Testis (tissue), 5 donors: ENCODE results near the gene SPDYE4. TPM values are rescaled to one million over a fixed set of nuclear protein-coding genes. Genes with fewer than 3 reads are reported as not detected.
"Not testable (repeated sequence)": the region's sequence is repeated elsewhere in the genome, so short reads cannot be mapped to it uniquely, and the experiment has no call there.

Experiments
- DNase-seq: peaks from one replicate; pipeline ENCODE4 v3.0.0-alpha.2; 2019
- H3K27ac ChIP-seq, 2 donors: fragments of 200-600 bp; sonication (generic); one replicate each; pipeline ENCODE4 v1.5.1; 2019
- H3K27me3 ChIP-seq: fragments of 200-600 bp; sonication (generic); one replicate; pipeline ENCODE4 v1.5.1; 2019
- H3K36me3 ChIP-seq: fragments of 200-600 bp; sonication (generic); one replicate; pipeline ENCODE4 v1.5.1; 2017; ENCODE audit warnings: low read depth; ENCODE audit errors: missing control alignments
- H3K4me1 ChIP-seq: fragments of 200-600 bp; sonication (generic); one replicate; pipeline ENCODE4 v1.5.1; 2019
- H3K4me3 ChIP-seq, 2 donors: fragments of 200-600 bp; sonication (generic); one replicate each; pipeline ENCODE4 v1.5.1; 2017 to 2019
- H3K9me3 ChIP-seq: fragments of 200-600 bp; sonication (generic); one replicate; pipeline ENCODE4 v1.5.1; 2017
- POLR2A ChIP-seq: fragments of 450-650 bp; IDR thresholded peaks from one replicate; pipeline ENCODE4 v1.6.1; 2017; ENCODE audit warnings: antibody characterized with exemption, mild to moderate bottlenecking, moderate library complexity
- WGBS, 2 donors: methylation state at CpG; one replicate each; pipeline ENCODE4 v1.1.5; 2018; 5-methylcytosine and 5-hydroxymethylcytosine counted together
- intact Hi-C: fragments of 100-400 bp; cut with DNase I; formaldehyde crosslinking; loops from one replicate; pipeline ENCODE4 v1.15.1; 2023; ENCODE audit warnings: low total_unique reads
- long read RNA-seq, 2 donors: transcript quantifications; one replicate each; lab custom pipeline, GENCODE V29; 2026
- polyA plus RNA-seq: library from polyadenylated mRNA; stranded (reverse); fragments of 350-450 nt; fragmentation: Illumina TruSeq; extraction: RNeasy Lipid Tissue Mini Kit (QIAGEN cat#74804); gene quantifications from one replicate; pipeline ENCODE4 v1.2.3, GENCODE V29; 2014; ENCODE audit warnings: low read depth, low replicate concordance; ENCODE audit not compliant: insufficient read depth
- total RNA-seq, 2 donors: library from RNA; depleted of rRNA; stranded (reverse); fragments of >200 nt; gene quantifications; one replicate each; pipeline ENCODE4 v1.2.3, GENCODE V29; 2016
- TF ChIP-seq, protein P1 (sequence below), 3 experiments: fragments of 450-650 bp in 2 of 3; fragments of 200-600 bp in 1 of 3; sonication (generic) in 1 of 3; IDR thresholded peaks; one replicate each; pipeline ENCODE4 v1.5.1; 2016 to 2019; ENCODE audit warnings: antibody characterized with exemption in 3 of 3, mild to moderate bottlenecking in 2 of 3, moderate library complexity in 1 of 3

SPDYE4 gene, protein sequence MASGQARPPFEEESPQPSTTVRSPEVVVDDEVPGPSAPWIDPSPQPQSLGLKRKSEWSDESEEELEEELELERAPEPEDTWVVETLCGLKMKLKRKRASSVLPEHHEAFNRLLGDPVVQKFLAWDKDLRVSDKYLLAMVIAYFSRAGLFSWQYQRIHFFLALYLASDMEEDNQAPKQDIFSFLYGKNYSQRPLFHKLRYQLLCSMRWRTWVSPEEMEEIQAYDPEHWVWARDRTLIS
- total RNA-seq: 10 to 100 TPM in 1 of 2 donors, 1 to 10 TPM in 1; 3.3 to 19.6 TPM
- 17.6 TPM for polyA plus RNA-seq
- long read RNA-seq, donor 1: 0 reads
- long read RNA-seq, donor 2: 0 reads

DNA sequence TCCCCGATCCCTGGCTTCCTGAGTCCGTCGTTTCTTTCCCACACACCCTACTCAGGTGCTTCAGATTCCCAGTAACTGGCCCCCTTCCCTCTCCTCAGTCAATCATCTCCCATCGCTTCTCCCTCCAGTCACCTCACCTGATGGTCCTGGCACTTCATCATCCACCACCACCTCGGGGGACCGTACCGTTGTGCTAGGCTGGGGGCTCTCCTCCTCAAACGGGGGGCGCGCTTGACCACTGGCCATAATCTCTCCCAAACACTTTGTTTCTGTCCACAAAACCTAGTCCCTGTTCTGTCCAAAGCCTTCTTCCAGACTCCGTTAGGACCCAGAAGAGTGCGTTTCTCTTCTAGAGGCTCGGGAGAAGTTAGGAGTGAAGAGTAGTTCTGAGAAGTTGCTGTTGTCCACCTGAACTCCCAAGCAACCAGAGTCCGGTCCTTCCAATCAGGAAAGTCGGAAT lies at the start of gene SPDYE4:
SPDYE4 (minus strand) TSS at position 410 of the 460 bp plus-strand sequence; CDS start at position 246, 164 bp downstream.
- Histone ChIP-seq H3K36me3 (no peaks in the 10 kb centered on the region), H3K4me1 (no peaks in the 10 kb centered on the region), H3K27me3 (no peaks in the 10 kb centered on the region), H3K4me3 (no peak within 1 kb of the TSS), H3K9me3 (no peaks in the 10 kb centered on the region), H3K27ac (no peak within 1 kb of the TSS)
- TF ChIP-seq, protein P1, sequence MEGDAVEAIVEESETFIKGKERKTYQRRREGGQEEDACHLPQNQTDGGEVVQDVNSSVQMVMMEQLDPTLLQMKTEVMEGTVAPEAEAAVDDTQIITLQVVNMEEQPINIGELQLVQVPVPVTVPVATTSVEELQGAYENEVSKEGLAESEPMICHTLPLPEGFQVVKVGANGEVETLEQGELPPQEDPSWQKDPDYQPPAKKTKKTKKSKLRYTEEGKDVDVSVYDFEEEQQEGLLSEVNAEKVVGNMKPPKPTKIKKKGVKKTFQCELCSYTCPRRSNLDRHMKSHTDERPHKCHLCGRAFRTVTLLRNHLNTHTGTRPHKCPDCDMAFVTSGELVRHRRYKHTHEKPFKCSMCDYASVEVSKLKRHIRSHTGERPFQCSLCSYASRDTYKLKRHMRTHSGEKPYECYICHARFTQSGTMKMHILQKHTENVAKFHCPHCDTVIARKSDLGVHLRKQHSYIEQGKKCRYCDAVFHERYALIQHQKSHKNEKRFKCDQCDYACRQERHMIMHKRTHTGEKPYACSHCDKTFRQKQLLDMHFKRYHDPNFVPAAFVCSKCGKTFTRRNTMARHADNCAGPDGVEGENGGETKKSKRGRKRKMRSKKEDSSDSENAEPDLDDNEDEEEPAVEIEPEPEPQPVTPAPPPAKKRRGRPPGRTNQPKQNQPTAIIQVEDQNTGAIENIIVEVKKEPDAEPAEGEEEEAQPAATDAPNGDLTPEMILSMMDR (IDR thresholded peaks at IDR 0.05): no peak
- no peak for TF ChIP-seq POLR2A
- intact Hi-C loops: no loop called here
- WGBS, 2 donors: 94% methylated on average over 15 of the region's 15 CpGs
- no peak for DNase-seq

DNA sequence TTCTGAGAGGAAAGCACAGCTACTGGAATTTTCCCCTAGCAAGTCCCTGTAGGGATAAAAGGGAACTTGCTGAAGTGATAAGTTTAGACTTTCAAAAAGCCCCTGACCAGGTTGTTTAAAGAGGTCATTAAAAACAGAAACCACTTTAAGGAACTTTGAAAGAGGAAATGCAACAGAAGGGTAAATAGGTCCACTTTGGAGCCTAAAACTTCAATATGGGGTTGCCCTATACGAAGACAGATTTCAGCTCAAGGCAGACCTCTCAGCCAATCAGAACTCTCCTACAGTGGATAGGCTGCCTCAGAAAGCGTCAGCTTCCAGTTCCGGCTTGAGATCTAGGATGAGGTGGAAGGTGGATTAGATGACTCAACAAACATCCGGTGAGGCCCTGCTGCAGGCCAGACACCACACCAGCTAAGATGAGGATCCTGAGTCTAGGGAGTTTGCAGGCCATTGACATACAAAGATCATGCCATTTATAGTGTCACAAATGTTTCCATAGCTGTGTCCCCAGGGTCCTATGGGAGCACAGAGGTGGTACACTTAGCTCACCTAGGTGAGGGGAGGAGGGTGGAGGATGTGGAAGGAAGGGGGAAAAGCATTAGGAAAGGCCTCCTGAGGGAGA lies 48.7 kb upstream of the SPDYE4 start:
- Histone ChIP-seq H3K4me3 (no peak overlapping the region), H3K27ac (no peak overlapping the region), H3K9me3 (no peaks in the 10 kb centered on the region), H3K27me3 (no peaks in the 10 kb centered on the region), H3K36me3 (no peaks in the 10 kb centered on the region), H3K4me1 (no peaks in the 10 kb centered on the region)
- intact Hi-C loops: no loop called here
- WGBS, 2 donors: 80 to 82% methylated on average over 4 of the region's 4 CpGs
- TF ChIP-seq POLR2A: no peak
- TF ChIP-seq, protein P1 (IDR thresholded peaks at IDR 0.05): no peak
- no peak for DNase-seq

DNA sequence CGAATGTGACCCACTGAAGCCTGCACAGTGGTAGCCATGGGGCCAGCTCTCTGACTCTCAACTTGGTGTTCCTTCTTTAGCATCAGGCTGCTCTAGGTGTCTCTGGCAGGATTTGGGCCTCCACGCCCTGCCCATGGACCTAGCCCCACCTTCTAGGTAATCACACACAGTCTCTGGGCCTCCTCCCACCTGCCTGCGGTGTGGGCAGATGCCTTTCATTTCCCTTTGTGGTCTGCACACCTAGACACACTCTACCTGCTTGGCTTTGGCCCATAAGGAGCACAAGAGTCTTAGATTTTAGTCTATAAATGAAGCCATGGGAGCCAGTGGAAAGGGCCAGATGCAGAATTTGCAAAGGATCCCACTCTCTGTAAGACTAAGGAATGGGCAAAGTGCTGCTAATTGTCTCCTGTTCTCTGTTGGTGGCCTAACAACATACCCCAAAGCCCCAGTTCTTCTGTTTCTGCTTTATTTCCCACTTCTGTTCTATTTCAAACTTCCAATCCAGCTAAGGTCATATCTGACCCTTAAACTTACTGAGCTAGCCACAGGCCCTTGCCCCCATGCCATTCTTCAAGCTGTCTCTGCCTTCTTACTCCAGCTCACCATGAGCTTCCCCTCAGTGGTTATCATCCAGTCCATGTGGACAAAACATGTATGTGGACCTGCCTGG lies 48.0 kb upstream of the SPDYE4 start:
- Histone ChIP-seq H3K4me1 (no peaks in the 10 kb centered on the region), H3K9me3 (no peaks in the 10 kb centered on the region), H3K27me3 (no peaks in the 10 kb centered on the region), H3K4me3 (no peak overlapping the region), H3K36me3 (no peaks in the 10 kb centered on the region), H3K27ac (no peak overlapping the region)
- TF ChIP-seq, protein P1 (IDR thresholded peaks at IDR 0.05): no peak
- DNase-seq: no peak
- intact Hi-C loops: no loop called here
- 84 to 87% methylated on average over 3 of the region's 3 CpGs for WGBS, 2 donors

DNA sequence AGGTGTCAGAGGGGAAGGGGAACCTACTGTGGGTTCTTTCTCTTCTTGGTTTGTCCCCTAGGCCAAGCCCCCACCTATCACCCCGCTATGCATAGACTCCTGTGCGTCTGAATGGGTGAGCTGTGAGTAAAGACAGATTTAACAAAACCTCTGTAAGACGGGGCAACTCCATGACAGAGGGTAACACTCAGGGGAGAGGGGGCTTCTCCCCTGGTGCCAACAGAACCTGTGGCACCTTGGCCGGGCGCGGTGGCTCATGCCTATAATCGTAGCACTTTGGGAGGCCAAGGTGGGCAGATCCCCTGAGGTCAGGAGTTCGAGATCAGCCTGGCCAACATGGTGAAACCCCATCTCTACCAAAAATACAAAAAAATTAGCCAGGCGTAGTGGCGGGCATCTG lies 47.0 kb upstream of the SPDYE4 start:
- DNase-seq, H3K4me1 ChIP-seq, H3K36me3 ChIP-seq, H3K9me3 ChIP-seq, H3K27ac ChIP-seq, H3K4me3 ChIP-seq, intact Hi-C loops, H3K27me3 ChIP-seq: not testable (repeated sequence)
- 94 to 97% methylated on average over 10 of the region's 10 CpGs for WGBS, 2 donors
